Testis (tissue), 2 donors: ENCODE measurements around the gene CARMIL1.

Experiments
- POLR2A ChIP-seq: fragments of 450-650 bp; IDR thresholded peaks from one replicate; pipeline ENCODE4 v1.6.1; 2017; ENCODE audit warnings: antibody characterized with exemption, mild to moderate bottlenecking, moderate library complexity
- TF ChIP-seq, protein P1 (sequence below), 3 experiments: fragments of 450-650 bp in 2 of 3; fragments of 200-600 bp in 1 of 3; sonication (generic) in 1 of 3; IDR thresholded peaks; one replicate each; pipeline ENCODE4 v1.5.1; 2016 to 2019; ENCODE audit warnings: antibody characterized with exemption in 3 of 3, mild to moderate bottlenecking in 2 of 3, moderate library complexity in 1 of 3

DNA sequence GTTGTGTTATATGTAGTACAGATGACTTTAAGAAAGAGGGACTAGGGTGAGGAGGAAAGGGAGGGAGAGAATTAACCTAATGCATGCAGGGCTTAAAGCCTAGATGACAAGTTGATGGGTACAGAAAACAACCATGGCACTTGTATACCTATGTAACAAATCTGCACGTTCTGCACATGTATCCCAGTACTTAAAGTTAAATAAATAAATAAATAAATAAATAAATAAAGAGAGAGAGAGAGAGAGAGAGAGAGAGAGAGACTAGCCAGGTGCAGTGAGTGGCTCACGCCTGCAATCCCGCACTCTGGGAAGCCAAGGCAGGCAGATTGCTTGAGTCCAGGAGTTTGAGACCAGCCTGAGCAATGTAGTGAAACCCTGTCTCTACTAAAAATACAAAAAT, 11.5 kb upstream of the CARMIL1 start:
- TF ChIP-seq, protein P1, sequence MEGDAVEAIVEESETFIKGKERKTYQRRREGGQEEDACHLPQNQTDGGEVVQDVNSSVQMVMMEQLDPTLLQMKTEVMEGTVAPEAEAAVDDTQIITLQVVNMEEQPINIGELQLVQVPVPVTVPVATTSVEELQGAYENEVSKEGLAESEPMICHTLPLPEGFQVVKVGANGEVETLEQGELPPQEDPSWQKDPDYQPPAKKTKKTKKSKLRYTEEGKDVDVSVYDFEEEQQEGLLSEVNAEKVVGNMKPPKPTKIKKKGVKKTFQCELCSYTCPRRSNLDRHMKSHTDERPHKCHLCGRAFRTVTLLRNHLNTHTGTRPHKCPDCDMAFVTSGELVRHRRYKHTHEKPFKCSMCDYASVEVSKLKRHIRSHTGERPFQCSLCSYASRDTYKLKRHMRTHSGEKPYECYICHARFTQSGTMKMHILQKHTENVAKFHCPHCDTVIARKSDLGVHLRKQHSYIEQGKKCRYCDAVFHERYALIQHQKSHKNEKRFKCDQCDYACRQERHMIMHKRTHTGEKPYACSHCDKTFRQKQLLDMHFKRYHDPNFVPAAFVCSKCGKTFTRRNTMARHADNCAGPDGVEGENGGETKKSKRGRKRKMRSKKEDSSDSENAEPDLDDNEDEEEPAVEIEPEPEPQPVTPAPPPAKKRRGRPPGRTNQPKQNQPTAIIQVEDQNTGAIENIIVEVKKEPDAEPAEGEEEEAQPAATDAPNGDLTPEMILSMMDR (IDR thresholded peaks at IDR 0.05) = no peak
- TF ChIP-seq POLR2A = no peak
